ENCODE data around the gene ABI3BP. TPM values are rescaled to one million over a fixed set of nuclear protein-coding genes. Genes with fewer than 3 reads are reported as not detected.

Gene ABI3BP, protein sequence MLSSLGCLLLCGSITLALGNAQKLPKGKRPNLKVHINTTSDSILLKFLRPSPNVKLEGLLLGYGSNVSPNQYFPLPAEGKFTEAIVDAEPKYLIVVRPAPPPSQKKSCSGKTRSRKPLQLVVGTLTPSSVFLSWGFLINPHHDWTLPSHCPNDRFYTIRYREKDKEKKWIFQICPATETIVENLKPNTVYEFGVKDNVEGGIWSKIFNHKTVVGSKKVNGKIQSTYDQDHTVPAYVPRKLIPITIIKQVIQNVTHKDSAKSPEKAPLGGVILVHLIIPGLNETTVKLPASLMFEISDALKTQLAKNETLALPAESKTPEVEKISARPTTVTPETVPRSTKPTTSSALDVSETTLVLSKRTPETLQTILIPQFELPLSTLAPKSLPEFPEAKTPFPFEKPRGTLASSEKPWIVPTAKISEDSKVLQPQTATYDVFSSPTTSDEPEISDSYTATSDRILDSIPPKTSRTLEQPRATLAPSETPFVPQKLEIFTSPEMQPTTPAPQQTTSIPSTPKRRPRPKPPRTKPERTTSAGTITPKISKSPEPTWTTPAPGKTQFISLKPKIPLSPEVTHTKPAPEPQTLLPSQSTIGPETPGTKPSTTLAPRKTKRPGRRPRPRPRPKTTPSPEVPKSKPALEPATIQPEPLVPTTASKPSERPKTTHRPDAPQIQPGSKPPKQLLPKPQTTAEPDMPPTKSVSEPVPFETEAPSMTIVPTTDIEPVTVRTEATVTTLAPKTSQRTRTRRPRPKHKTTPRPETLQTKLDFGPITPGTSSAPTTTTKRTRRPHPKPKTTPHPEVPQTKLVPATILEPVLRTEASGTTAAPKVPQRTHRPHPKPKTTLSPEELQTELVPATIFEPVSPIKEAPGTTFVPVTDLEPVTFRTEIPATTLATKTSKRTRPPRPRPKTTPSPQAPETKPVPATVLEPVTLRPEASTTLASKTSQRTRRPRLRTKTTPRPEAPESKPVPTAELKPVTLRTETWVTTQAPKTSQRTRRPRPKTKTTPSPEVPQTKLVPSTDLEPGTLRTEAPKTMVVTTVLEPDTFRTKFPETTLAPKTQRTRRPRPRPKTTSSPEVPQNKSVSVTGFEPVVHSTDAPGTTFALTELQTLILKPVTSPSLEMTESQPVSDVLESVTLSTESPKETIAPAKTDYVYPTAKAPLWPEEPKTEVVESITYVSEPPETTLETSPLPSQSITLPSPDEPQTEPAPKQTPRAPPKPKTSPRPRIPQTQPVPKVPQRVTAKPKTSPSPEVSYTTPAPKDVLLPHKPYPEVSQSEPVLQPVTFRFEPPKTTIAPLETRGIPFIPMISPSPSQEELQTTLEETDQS (N-terminal part only)
- not detected for total RNA-seq
- polyA plus RNA-seq (2013, experiment 1 of 2): 0.16 TPM
- polyA plus RNA-seq (2013, experiment 2 of 2): 7.1 TPM
- 0 to 0.24 (median 0) reads per million in 172 experiments for total RNA-seq

DNA sequence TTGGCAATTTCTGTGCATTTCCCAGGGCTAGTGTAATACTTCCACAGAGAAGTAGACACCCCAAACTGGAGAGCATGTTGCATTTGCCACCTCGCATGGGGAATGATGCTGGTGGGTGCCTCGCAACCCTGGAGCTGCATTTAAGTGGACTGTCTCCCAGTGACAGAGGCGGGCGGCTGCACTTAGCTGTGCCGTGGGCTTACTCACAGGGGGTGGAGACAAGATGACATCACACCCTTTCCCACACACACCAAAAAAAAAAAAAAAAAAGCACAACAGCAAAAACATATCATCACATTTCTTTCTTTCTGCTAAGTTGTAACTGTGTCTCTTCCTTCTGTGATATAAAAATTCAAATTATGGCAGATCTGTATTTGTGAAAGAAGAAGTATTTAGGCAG, at the start of gene ABI3BP:
ABI3BP (minus strand) TSS at position 113 of the 400 bp plus-strand sequence; CDS start at position 76, 37 bp downstream.
- H3K27ac ChIP-seq (ENCODE audit: low read depth in 1 of 2, low read length in 2 of 2): no peak within 1 kb of the TSS
- H3K4me3 ChIP-seq (ENCODE audit: low read length): no peak within 1 kb of the TSS
- no peak for DNase-seq
- intact Hi-C loops (cut with DNase I, micrococcal nuclease): no loop called here
- H3K36me3 Mint-ChIP-seq (ENCODE audit: low read depth): no peaks in the 10 kb centered on the region
- H3K27me3 Mint-ChIP-seq: peaks cover 10% of the 10 kb centered on the region
- TF ChIP-seq, protein P1, sequence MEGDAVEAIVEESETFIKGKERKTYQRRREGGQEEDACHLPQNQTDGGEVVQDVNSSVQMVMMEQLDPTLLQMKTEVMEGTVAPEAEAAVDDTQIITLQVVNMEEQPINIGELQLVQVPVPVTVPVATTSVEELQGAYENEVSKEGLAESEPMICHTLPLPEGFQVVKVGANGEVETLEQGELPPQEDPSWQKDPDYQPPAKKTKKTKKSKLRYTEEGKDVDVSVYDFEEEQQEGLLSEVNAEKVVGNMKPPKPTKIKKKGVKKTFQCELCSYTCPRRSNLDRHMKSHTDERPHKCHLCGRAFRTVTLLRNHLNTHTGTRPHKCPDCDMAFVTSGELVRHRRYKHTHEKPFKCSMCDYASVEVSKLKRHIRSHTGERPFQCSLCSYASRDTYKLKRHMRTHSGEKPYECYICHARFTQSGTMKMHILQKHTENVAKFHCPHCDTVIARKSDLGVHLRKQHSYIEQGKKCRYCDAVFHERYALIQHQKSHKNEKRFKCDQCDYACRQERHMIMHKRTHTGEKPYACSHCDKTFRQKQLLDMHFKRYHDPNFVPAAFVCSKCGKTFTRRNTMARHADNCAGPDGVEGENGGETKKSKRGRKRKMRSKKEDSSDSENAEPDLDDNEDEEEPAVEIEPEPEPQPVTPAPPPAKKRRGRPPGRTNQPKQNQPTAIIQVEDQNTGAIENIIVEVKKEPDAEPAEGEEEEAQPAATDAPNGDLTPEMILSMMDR (IDR thresholded peaks at IDR 0.05): no peak
- POLR2A ChIA-PET: no interaction called here
- no peaks in the 10 kb centered on the region for H3K9me3 Mint-ChIP-seq
- CTCF ChIA-PET: no interaction called here
- no peak within 1 kb of the TSS for H3K4me3 Mint-ChIP-seq
- no peaks in the 10 kb centered on the region for H3K4me1 ChIP-seq (ENCODE audit: insufficient read depth, low read length)
- H3K4me1 Mint-ChIP-seq (ENCODE audit: low read depth): no peaks in the 10 kb centered on the region
- no peaks in the 10 kb centered on the region for H3K9me3 ChIP-seq (ENCODE audit: control insufficient read depth in 1 of 2, insufficient read depth in 1 of 2, low read length in 2 of 2)
- no peaks in the 10 kb centered on the region for H3K36me3 ChIP-seq (ENCODE audit: insufficient read depth, low read length)
- no peak within 1 kb of the TSS for H3K27ac Mint-ChIP-seq
- ATAC-seq (ENCODE audit: poor library complexity): no peak
- H3K27me3 ChIP-seq (ENCODE audit: control insufficient read depth in 1 of 2, insufficient read depth in 2 of 2, low read length in 2 of 2): no peaks in the 10 kb centered on the region

DNA sequence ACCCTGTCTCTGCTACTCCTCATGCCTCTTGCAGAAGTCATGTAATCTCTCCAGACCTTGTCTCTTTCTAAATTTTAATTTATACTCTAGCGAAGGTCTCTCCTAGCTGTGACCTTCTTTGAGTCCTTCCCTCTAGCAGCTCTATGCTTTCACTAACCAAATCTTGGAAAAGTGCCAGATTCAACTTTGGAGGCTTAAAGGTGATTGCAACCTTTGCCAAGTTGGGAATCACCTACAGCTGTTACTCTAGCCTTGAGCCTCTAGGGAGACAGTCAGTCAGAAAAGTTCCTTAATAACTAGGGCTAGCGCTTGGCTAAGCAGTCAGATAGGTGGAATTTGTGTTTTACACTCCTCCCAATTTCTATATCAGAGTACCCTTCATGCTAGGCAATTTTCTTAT, 46.1 kb upstream of the ABI3BP start:
- TF ChIP-seq, protein P1 (IDR thresholded peaks at IDR 0.05): no peak
- Mint-ChIP-seq H3K4me3 (no peak overlapping the region), H3K4me1 (ENCODE audit: low read depth) (no peaks in the 10 kb centered on the region), H3K27me3 (peaks cover under 1% of the 10 kb centered on the region), H3K27ac (no peak overlapping the region), H3K36me3 (ENCODE audit: low read depth) (no peaks in the 10 kb centered on the region), H3K9me3 (no peaks in the 10 kb centered on the region)
- CTCF ChIA-PET: no interaction called here
- Histone ChIP-seq H3K36me3 (ENCODE audit: insufficient read depth, low read length) (no peaks in the 10 kb centered on the region), H3K27ac (ENCODE audit: low read depth in 1 of 2, low read length in 2 of 2) (no peak overlapping the region), H3K27me3 (ENCODE audit: control insufficient read depth in 1 of 2, insufficient read depth in 2 of 2, low read length in 2 of 2) (no peaks in the 10 kb centered on the region), H3K4me3 (ENCODE audit: low read length) (no peak overlapping the region), H3K4me1 (ENCODE audit: insufficient read depth, low read length) (no peaks in the 10 kb centered on the region), H3K9me3 (ENCODE audit: control insufficient read depth in 1 of 2, insufficient read depth in 1 of 2, low read length in 2 of 2) (no peaks in the 10 kb centered on the region)
- DNase-seq (no peak), ATAC-seq (ENCODE audit: poor library complexity) (no peak)
- POLR2A ChIA-PET: no interaction called here
- intact Hi-C loops (cut with DNase I, micrococcal nuclease): no loop called here

DNA sequence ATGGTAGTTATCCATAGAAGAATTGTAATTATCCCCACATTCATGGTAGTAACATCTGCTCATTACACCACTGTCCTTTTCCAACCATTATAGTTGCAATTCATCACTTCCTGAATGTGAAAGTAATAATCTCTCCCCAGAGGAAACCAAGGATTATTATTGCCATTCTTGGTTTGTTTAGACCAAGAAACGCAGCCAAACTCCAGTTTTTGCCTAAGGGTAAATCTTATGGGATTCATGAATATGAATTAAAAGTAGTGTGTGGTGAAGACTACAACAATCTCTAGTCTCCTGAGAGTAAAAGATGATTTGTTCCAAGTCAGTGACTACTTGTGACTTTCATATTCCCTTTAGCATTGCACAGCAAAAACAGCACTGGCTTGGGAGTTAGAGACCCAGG, 45.7 kb upstream of the ABI3BP start:
- Histone ChIP-seq H3K27ac (ENCODE audit: low read depth in 1 of 2, low read length in 2 of 2) (no peak overlapping the region), H3K4me1 (ENCODE audit: insufficient read depth, low read length) (no peaks in the 10 kb centered on the region), H3K9me3 (ENCODE audit: control insufficient read depth in 1 of 2, insufficient read depth in 1 of 2, low read length in 2 of 2) (no peaks in the 10 kb centered on the region), H3K4me3 (ENCODE audit: low read length) (no peak overlapping the region), H3K27me3 (ENCODE audit: control insufficient read depth in 1 of 2, insufficient read depth in 2 of 2, low read length in 2 of 2) (no peaks in the 10 kb centered on the region), H3K36me3 (ENCODE audit: insufficient read depth, low read length) (no peaks in the 10 kb centered on the region)
- CTCF ChIA-PET: no interaction called here
- TF ChIP-seq, protein P1 (IDR thresholded peaks at IDR 0.05): no peak
- no peaks in the 10 kb centered on the region for H3K4me1 Mint-ChIP-seq (ENCODE audit: low read depth)
- intact Hi-C loops (cut with DNase I, micrococcal nuclease): no loop called here
- no peaks in the 10 kb centered on the region for H3K27me3 Mint-ChIP-seq
- no peaks in the 10 kb centered on the region for H3K9me3 Mint-ChIP-seq
- ATAC-seq (ENCODE audit: poor library complexity) (no peak), DNase-seq (no peak)
- no peaks in the 10 kb centered on the region for H3K36me3 Mint-ChIP-seq (ENCODE audit: low read depth)
- POLR2A ChIA-PET: no interaction called here
- H3K4me3 Mint-ChIP-seq: no peak overlapping the region
- no peak overlapping the region for H3K27ac Mint-ChIP-seq

Measured in CD4-positive, alpha-beta T cell (primary cell).